ENCODE results near the gene ATR. TPM values are rescaled to one million over a fixed set of nuclear protein-coding genes. Genes with fewer than 3 reads are reported as not detected.
"Not testable (repeated sequence)": the region's sequence is repeated elsewhere in the genome, so short reads cannot be mapped to it uniquely, and the experiment has no call there.

The ATR gene
- total and polyA plus RNA-seq, 7 experiments from 2014 or later, result 11.3 to 48.3 (median 34.8) TPM

DNA sequence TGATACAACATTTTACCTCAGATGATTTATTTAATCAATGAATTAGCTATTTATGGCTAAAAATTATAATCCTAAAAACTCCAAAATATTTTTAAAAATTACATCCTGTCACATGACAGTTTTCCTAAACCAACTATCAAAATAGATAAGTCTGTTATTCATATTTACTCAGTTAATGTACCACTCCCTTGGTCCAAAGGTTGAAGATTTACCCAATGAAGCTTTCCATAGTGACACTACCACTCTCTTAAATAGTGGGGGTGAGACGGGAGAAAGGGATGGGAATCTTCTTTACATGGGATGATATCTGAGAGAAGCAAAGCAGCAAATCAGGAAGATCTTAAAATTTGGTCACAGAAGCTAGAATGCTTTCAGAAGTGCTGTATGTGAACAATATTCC is 161.2 kb downstream of the ATR start:
- Mint-ChIP-seq H3K36me3 (peaks cover 0 to 52% (median 33%) of the 10 kb centered on the region in 5 donors), H3K27ac (peak overlapping the region in 1 of 9 donors; percentile 52), H3K4me1 (no peaks in the 10 kb centered on the region), H3K4me3 (no peak overlapping the region), H3K9me3 (peaks cover 0 to 1% (median 0%) of the 10 kb centered on the region in 11 donors), H3K27me3 (no peaks in the 10 kb centered on the region)
- ChIA-PET CTCF (no interaction called here), POLR2A (no interaction called here)
- Histone ChIP-seq H3K9me3 (ENCODE audit: control insufficient read depth in 2 of 3, low read length in 3 of 3) (no peaks in the 10 kb centered on the region), H3K36me3 (ENCODE audit: control insufficient read depth in 2 of 3, insufficient read depth in 3 of 3, low read length in 3 of 3) (peaks cover 5 to 55% (median 19%) of the 10 kb centered on the region in 3 experiments), H3K27ac (ENCODE audit: low read depth, low read length) (no peak overlapping the region), H3K4me3 (ENCODE audit: low read length) (no peak overlapping the region), H3K4me1 (ENCODE audit: control insufficient read depth in 2 of 2, insufficient read depth in 2 of 2, low read length in 2 of 2) (no peaks in the 10 kb centered on the region), H3K27me3 (ENCODE audit: control insufficient read depth in 2 of 2, insufficient read depth in 2 of 2, low read length in 2 of 2) (no peaks in the 10 kb centered on the region)
- intact Hi-C loops (cut with micrococcal nuclease), result no loop called here
- no peak for DNase-seq
- ATAC-seq, result no peak

DNA sequence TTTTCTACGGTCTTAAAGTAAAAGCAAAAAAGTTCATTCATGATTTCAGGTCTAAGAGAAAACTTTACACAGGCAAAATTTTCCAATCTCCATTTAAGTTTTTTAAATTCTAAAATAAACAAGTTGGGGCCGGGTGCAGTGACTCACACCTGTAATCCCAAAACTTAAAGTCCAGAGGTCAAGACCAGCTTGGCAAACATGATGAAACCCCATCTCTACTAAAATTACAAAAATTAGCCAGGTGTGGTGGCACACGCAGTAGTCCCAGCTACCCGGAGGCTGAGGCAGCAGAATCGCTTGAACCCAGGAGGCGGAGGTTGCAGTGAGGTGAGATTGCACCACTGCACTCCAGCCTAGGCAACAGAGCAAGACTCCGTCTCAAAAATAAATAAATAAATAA is 178.0 kb downstream of the ATR start:
- H3K4me3 Mint-ChIP-seq; H3K9me3 ChIP-seq (ENCODE audit: control insufficient read depth in 2 of 3, low read length in 3 of 3); H3K27me3 Mint-ChIP-seq; ATAC-seq; CTCF ChIA-PET; intact Hi-C loops (cut with micrococcal nuclease); H3K4me1 ChIP-seq (ENCODE audit: control insufficient read depth in 2 of 2, insufficient read depth in 2 of 2, low read length in 2 of 2); H3K27me3 ChIP-seq (ENCODE audit: control insufficient read depth in 2 of 2, insufficient read depth in 2 of 2, low read length in 2 of 2); H3K4me3 ChIP-seq (ENCODE audit: low read length); POLR2A ChIA-PET; H3K27ac ChIP-seq (ENCODE audit: low read depth, low read length); H3K4me1 Mint-ChIP-seq; DNase-seq; H3K27ac Mint-ChIP-seq; H3K9me3 Mint-ChIP-seq: not testable (repeated sequence)
- peaks cover 14 to 64% (median 54%) of the 10 kb centered on the region in 5 donors for H3K36me3 Mint-ChIP-seq
- H3K36me3 ChIP-seq (ENCODE audit: control insufficient read depth in 2 of 3, insufficient read depth in 3 of 3, low read length in 3 of 3), result peaks cover 20 to 52% (median 31%) of the 10 kb centered on the region in 3 experiments

Other genes with a start within 250 kb of the ATR start
- gene XRN1, start 130.7 kb downstream of the ATR start, total RNA-seq, result 100 to 1,000 TPM in 3 of 5 experiments, 10 to 100 TPM in 2; 86.1 to 123 (median 103) TPM
- 10 to 100 TPM; 40.9 to 84.1 TPM for gene XRN1, start 130.7 kb downstream of the ATR start, polyA plus RNA-seq
- gene PLS1, start 17.7 kb upstream of the ATR start, total RNA-seq, result 1 to 10 TPM; 1.6 to 2.8 (median 2.0) TPM
- gene PLS1, start 17.7 kb upstream of the ATR start, polyA plus RNA-seq, result 1 to 10 TPM; 3.7 to 6.4 TPM
- gene TRPC1, start 145.3 kb upstream of the ATR start, total RNA-seq, result 1 to 10 TPM; 1.5 to 7.6 (median 5.3) TPM
- gene TRPC1, start 145.3 kb upstream of the ATR start, polyA plus RNA-seq, result 1 to 10 TPM in 1 of 2 donors, under 1 TPM in 1; 0.69 to 1.2 TPM

All from naive thymus-derived CD4-positive, alpha-beta T cell (primary cell).